Adrenal gland (tissue), 12 donors: ENCODE results near the gene ATXN3L. TPM values are rescaled to one million over a fixed set of nuclear protein-coding genes. Genes with fewer than 3 reads are reported as not detected.

Experiments used
- DNase-seq, 7 donors: peaks; one replicate each; pipeline ENCODE4 v3.0.0-alpha.2; 2019 to 2020
- H3K27ac ChIP-seq, 5 donors: fragments of 200-600 bp; sonication (generic) in 4 of 5; 1 replicate in 3 of 5; 2 replicates in 2 of 5; pipeline versions ENCODE4 v1.5.1 to v1.8.0; 2016 to 2020; ENCODE audit warnings: mild to moderate bottlenecking in 1 of 5
- H3K27me3 ChIP-seq: fragments of 200-600 bp; 2 replicates; pipeline ENCODE4 v1.8.0; 2021
- H3K36me3 ChIP-seq, 2 donors: fragments of 200-600 bp; replicated peaks in 1 of 2; 1 replicate in 1 of 2; 2 replicates in 1 of 2; pipeline versions ENCODE4 v1.5.1 to v1.8.0; 2018 to 2022
- H3K4me1 ChIP-seq, 2 donors: fragments of 200-600 bp; replicated peaks in 1 of 2; 1 replicate in 1 of 2; 2 replicates in 1 of 2; pipeline versions ENCODE4 v1.5.1 to v1.8.0; 2018 to 2021
- H3K4me3 ChIP-seq, 4 donors: fragments of 200-600 bp; sonication (generic) in 3 of 4; one replicate each; pipeline ENCODE4 v1.5.1; 2016 to 2018
- H3K9me3 ChIP-seq, 3 donors: fragments of 200-600 bp; sonication (generic) in 1 of 3; replicated peaks in 1 of 3; 1 replicate in 2 of 3; 2 replicates in 1 of 3; pipeline versions ENCODE4 v1.5.1 to v1.8.0; 2016 to 2021
- CTCF ChIP-seq, 6 experiments: fragments of 450-650 bp in 4 of 6; fragments of 200-600 bp in 2 of 6; sonication (generic) in 1 of 6; IDR thresholded peaks; 1 replicate in 5 of 6; 2 replicates in 1 of 6; pipeline versions ENCODE4 v1.5.1 to v1.8.0; 2016 to 2021; ENCODE audit warnings: antibody characterized with exemption in 6 of 6, mild to moderate bottlenecking in 2 of 6, moderate library complexity in 1 of 6
- POLR2A ChIP-seq, 2 donors: fragments of 450-650 bp; IDR thresholded peaks; one replicate each; pipeline ENCODE4 v1.6.1; 2017; ENCODE audit warnings: antibody characterized with exemption in 2 of 2, mild to moderate bottlenecking in 2 of 2, moderate library complexity in 1 of 2
- WGBS, 4 donors: extraction: QIAGEN DNeasy Blood & Tissue Kit in 2 of 4; methylation state at CpG; one replicate each; pipeline versions ENCODE4 v1.1.5 to v1.1.7; 2013 to 2017; 5-methylcytosine and 5-hydroxymethylcytosine counted together
- intact Hi-C, 2 donors: fragments of 100-400 bp; cut with DNase I; formaldehyde crosslinking; loops; one replicate each; pipeline versions ENCODE4 v1.14.1 to v1.15.0; 2022 to 2023
- polyA plus RNA-seq, 3 donors: library from polyadenylated mRNA; stranded (reverse); fragments of 200-250 nt in 2 of 3; fragments of 350-450 nt in 1 of 3; fragmentation: Illumina TruSeq in 1 of 3; extraction: RNeasy Lipid Tissue Mini Kit (QIAGEN cat#74804) in 1 of 3; gene quantifications; one replicate each; pipeline ENCODE4 v1.2.3, GENCODE V29; 2013 to 2014
- total RNA-seq, 9 donors: library from RNA; depleted of rRNA in 4 of 9; stranded (reverse); fragments of >200 nt in 4 of 9; fragments of 120-200 nt in 1 of 9; fragmentation: NEBNext Ultra II Directional in 1 of 9; extraction: Animal tissue kit (Norgen Biotek cat#: 25700) in 1 of 9; gene quantifications; one replicate each; pipeline versions ENCODE4 v1.1.0 to v1.2.4, GENCODE V29; 2013 to 2023
- donor health status: healthy with polysubstance abuse.
- donor health status: Bipolar disorder and iron deficiency.
- donor health status: DM: yes; HTN: yes; CAD: no.
- donor health status: DM: no; HTN: no; CAD: no.
- donor health status: DM: no; HTN: no; CAD: no.
- donor health status: DM: yes; HTN: yes; CAD: no.

ATXN3L gene
- total and polyA plus RNA-seq, 12 donors: not detected

GRCh38 chrX:13311560-13311959 is 8.3 kb downstream of the ATXN3L start:
- TF ChIP-seq CTCF (IDR thresholded peaks at IDR 0.05): no peak
- TF ChIP-seq POLR2A (IDR thresholded peaks at IDR 0.05): no peak
- Histone ChIP-seq H3K36me3 (no peaks in the 10 kb centered on the region), H3K27me3 (peaks cover 6% of the 10 kb centered on the region), H3K4me3 (no peak overlapping the region), H3K27ac (no peak overlapping the region), H3K9me3 (no peaks in the 10 kb centered on the region), H3K4me1 (no peaks in the 10 kb centered on the region)
- WGBS, 4 donors: 87 to 98% (median 90%) methylated on average over 4 to 6 of the region's 6 CpGs
- intact Hi-C loops: no loop called here
- DNase-seq: no peak

GRCh38 chrX:13309631-13310030 is 10.2 kb downstream of the ATXN3L start:
- Histone ChIP-seq H3K4me1 (no peaks in the 10 kb centered on the region), H3K9me3 (no peaks in the 10 kb centered on the region), H3K27ac (no peak overlapping the region), H3K36me3 (no peaks in the 10 kb centered on the region), H3K27me3 (peaks cover 6% of the 10 kb centered on the region), H3K4me3 (no peak overlapping the region)
- TF ChIP-seq POLR2A (IDR thresholded peaks at IDR 0.05) (no peak), CTCF (IDR thresholded peaks at IDR 0.05) (no peak)
- WGBS, 4 donors: 78 to 91% (median 84%) methylated on average over 3 of the region's 3 CpGs
- intact Hi-C loops: no loop called here
- DNase-seq: no peak

- Histone ChIP-seq H3K27me3 (peaks cover 6% of the 10 kb centered on the region), H3K27ac (no peak overlapping the region), H3K36me3 (no peaks in the 10 kb centered on the region), H3K9me3 (no peaks in the 10 kb centered on the region), H3K4me1 (no peaks in the 10 kb centered on the region), H3K4me3 (no peak overlapping the region)
- 65 to 89% (median 80%) methylated on average over 2 of the region's 2 CpGs for WGBS, 4 donors
- no peak for DNase-seq
- TF ChIP-seq POLR2A (IDR thresholded peaks at IDR 0.05) (no peak), CTCF (IDR thresholded peaks at IDR 0.05) (no peak)
- intact Hi-C loops: no loop called here
Observed at GRCh38 chrX:13307041-13307440, 12.8 kb downstream of the ATXN3L start.

GRCh38 chrX:13305108-13305507 is 14.7 kb downstream of the ATXN3L start:
- Histone ChIP-seq H3K27ac (no peak overlapping the region), H3K4me1 (no peaks in the 10 kb centered on the region), H3K4me3 (no peak overlapping the region), H3K27me3 (peaks cover 6% of the 10 kb centered on the region), H3K36me3 (no peaks in the 10 kb centered on the region), H3K9me3 (no peaks in the 10 kb centered on the region)
- no peak for DNase-seq
- TF ChIP-seq POLR2A (IDR thresholded peaks at IDR 0.05): no peak
- no peak for TF ChIP-seq CTCF (IDR thresholded peaks at IDR 0.05)
- intact Hi-C loops: no loop called here
- WGBS, 4 donors: 64 to 83% (median 71%) methylated on average over 2 of the region's 2 CpGs
